Right cardiac atrium (tissue), 5 donors: ENCODE data around the gene PCSK7. TPM values are rescaled to one million over a fixed set of nuclear protein-coding genes. Genes with fewer than 3 reads are reported as not detected.

Experiments used
- ATAC-seq, 2 donors: fragments of 200-7000 bp; cut with Tn5 transposase; one replicate each; pipeline versions ENCODE4 v1.8.0 to v1.9.1; 2020; ENCODE audit warnings: moderate library complexity in 2 of 2, mild to moderate bottlenecking in 1 of 2
- DNase-seq, 3 donors: peaks; one replicate each; pipeline ENCODE4 v3.0.0-alpha.2; 2020
- H3K27ac ChIP-seq: one replicate; pipeline ENCODE4 v1.5.1; 2013; ENCODE audit warnings: mild to moderate bottlenecking, low read length, control low read depth, moderate library complexity
- H3K27me3 ChIP-seq: one replicate; pipeline ENCODE4 v1.6.1; 2013; ENCODE audit not compliant: control insufficient read depth, insufficient read depth
- H3K4me1 ChIP-seq: one replicate; pipeline ENCODE4 v1.6.1; 2013; ENCODE audit warnings: low read length; ENCODE audit not compliant: control insufficient read depth, insufficient read depth
- H3K4me3 ChIP-seq: one replicate; pipeline ENCODE4 v1.5.1; 2013; ENCODE audit warnings: low read length, control low read depth
- H3K9me3 ChIP-seq: one replicate; pipeline ENCODE4 v1.6.1; 2013; ENCODE audit warnings: low read length; ENCODE audit not compliant: control insufficient read depth
- WGBS: extraction: QIAGEN DNeasy Blood & Tissue Kit; methylation state at CpG from one replicate; pipeline ENCODE4 v1.1.7; 2013; 5-methylcytosine and 5-hydroxymethylcytosine counted together
- intact Hi-C, 4 donors: fragments of 100-400 bp; cut with DNase I; formaldehyde crosslinking; loops; one replicate each; pipeline versions ENCODE4 v1.11.0 to v1.14.0; 2022 to 2023
- polyA plus RNA-seq: library from polyadenylated mRNA; stranded (reverse); fragments of 200-250 nt; gene quantifications from one replicate; pipeline ENCODE4 v1.2.3, GENCODE V29; 2013
- total RNA-seq, 4 donors: library from RNA; stranded (reverse); fragmentation: NEBNext Ultra II Directional; extraction: Animal tissue kit (Norgen Biotek cat#: 25700); gene quantifications; one replicate each; pipeline ENCODE4 v1.2.1, GENCODE V29; 2021
- donor health status: healthy with polysubstance abuse.
- donor health status: DM: no; HTN: yes; CAD: no.
- donor health status: DM: no; HTN: no; CAD: no.
- donor health status: DM: no; HTN: yes; CAD: no; lungs with severe emphysema.
- donor health status: DM: yes; HTN: yes; CAD: no.

Gene PCSK7
- total and polyA plus RNA-seq, 5 donors = 25.7 to 39.2 (median 29.2) TPM

- ATAC-seq = peak; percentile 7 to 8
- 45% methylated on average over 17 of the region's 17 CpGs for WGBS
- intact Hi-C loops = no loop called here
- no peaks in the 10 kb centered on the region for H3K27me3 ChIP-seq
- H3K4me3 ChIP-seq = no peak overlapping the region
- no peaks in the 10 kb centered on the region for H3K9me3 ChIP-seq
- peak; percentile 63 to 83 (median 82) for DNase-seq
- peak overlapping the region; percentile 78 for H3K27ac ChIP-seq
- H3K4me1 ChIP-seq = peaks cover 8% of the 10 kb centered on the region
Measured at GRCh38 chr11:117197516-117198456, 34.1 kb downstream of the PCSK7 start.

- Histone ChIP-seq H3K9me3 (no peaks in the 10 kb centered on the region), H3K4me1 (peaks cover 3% of the 10 kb centered on the region), H3K27me3 (no peaks in the 10 kb centered on the region), H3K4me3 (no peak overlapping the region), H3K27ac (no peak overlapping the region)
- no peak for ATAC-seq
- intact Hi-C loops = no loop called here
- 91% methylated on average over 7 of the region's 7 CpGs for WGBS
- peak in 1 of 3 donors; percentile 48 for DNase-seq
Measured at GRCh38 chr11:117197006-117197405, 34.9 kb downstream of the PCSK7 start.

DNA sequence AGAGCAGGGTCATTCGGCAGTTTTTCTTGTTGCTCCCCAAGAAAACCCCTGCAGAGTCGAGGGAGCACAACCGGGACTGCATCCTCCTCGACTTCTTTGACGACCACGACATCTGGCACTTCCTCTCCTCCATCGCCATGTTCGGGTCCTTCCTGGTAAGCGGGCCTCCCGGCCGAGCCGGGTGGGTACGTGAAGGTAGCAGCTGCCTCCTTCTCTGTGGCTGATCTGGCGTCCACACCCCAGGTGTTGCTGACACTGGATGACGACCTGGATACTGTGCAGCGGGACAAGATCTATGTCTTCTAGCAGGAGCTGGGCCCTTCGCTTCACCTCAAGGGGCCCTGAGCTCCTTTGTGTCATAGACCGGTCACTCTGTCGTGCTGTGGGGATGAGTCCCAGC is 36.1 kb downstream of the PCSK7 start:
- no peak for ATAC-seq
- Histone ChIP-seq H3K4me1 (no peaks in the 10 kb centered on the region), H3K4me3 (no peak overlapping the region), H3K27me3 (no peaks in the 10 kb centered on the region), H3K27ac (no peak overlapping the region), H3K9me3 (no peaks in the 10 kb centered on the region)
- intact Hi-C loops = no loop called here
- peak in 2 of 3 donors; percentile 15 to 54 for DNase-seq
- WGBS = 89% methylated on average over 19 of the region's 19 CpGs

DNA sequence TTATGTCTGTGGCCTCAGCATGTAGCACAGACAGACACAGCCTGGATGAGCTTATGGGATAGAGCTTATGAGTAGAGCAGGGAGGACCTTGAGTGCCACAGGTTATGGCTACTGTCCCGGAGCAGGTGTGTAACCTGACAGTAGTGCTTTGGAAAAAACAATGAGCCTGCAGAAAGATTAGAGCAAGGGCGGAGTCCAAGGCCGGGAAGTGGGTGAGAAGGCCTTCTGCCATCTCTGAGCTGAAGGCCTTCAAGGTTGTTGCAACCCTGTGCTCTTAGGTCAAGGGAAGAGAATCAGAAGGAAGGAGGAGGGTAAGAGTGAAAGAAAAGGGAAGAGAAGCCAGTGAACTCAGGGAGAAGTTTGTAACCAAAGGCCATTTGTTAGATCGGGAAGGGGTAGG is 36.6 kb downstream of the PCSK7 start:
- ATAC-seq = no peak

GRCh38 chr11:117194267-117194666 is 37.6 kb downstream of the PCSK7 start:
- Histone ChIP-seq H3K9me3 (no peaks in the 10 kb centered on the region), H3K27ac (no peak overlapping the region), H3K4me3 (no peak overlapping the region), H3K27me3 (no peaks in the 10 kb centered on the region), H3K4me1 (no peaks in the 10 kb centered on the region)
- peak in 1 of 3 donors; percentile 22 for DNase-seq
- intact Hi-C loops = no loop called here
- 74% methylated on average over 5 of the region's 5 CpGs for WGBS
- ATAC-seq = no peak

More for the DNA sequence above, 36.6 kb downstream of the PCSK7 start:
- Histone ChIP-seq H3K4me3 (no peak overlapping the region), H3K4me1 (no peaks in the 10 kb centered on the region), H3K27me3 (no peaks in the 10 kb centered on the region), H3K9me3 (no peaks in the 10 kb centered on the region), H3K27ac (no peak overlapping the region)
- 85% methylated on average over 4 of the region's 4 CpGs for WGBS
- intact Hi-C loops = no loop called here
- DNase-seq = peak in 2 of 3 donors; percentile 10 to 49

DNA sequence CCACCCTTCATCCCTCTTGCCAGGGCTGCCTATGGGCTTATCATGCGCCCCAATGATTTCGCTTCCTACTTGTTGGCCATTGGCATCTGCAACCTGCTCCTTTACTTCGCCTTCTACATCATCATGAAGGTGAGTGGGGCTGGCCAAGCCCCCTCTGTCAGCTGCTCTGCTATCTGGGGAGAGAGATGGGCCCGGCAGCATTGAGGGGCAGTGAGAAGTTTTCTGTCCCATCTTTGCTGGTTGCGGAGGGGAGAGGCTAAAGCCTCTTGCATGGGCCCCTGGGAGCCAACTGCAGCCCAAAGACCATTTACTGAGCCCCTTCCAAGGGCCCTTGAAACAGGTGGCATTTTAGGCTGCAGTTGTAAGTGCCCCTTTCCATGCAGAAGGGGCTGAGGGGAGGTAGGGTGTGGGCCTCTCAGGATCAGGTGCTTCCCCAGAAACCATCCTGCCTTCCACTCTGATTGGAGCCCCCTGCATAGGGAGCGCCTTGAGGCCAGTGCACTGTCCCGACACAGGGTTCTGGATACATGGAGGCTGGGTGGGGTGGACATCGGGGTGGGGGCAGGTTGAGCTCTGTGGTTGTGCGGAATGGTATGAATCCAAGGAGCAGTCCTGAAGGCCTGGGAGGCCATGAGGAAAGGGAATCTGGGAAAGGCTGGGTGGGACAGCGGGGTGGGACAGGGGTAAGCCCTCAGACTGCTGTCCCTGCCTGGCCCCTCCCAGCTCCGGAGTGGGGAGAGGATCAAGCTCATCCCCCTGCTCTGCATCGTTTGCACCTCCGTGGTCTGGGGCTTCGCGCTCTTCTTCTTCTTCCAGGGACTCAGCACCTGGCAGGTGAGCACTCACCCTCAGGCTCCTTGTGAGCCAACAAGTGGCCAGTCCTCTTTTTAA is 38.5 kb downstream of the PCSK7 start:
- Histone ChIP-seq H3K9me3 (no peaks in the 10 kb centered on the region), H3K4me1 (no peaks in the 10 kb centered on the region), H3K4me3 (no peak overlapping the region), H3K27me3 (no peaks in the 10 kb centered on the region), H3K27ac (no peak overlapping the region)
- WGBS = 94% methylated on average over 15 of the region's 15 CpGs
- DNase-seq = peak in 1 of 3 donors; percentile 50
- ATAC-seq = no peak
- intact Hi-C loops = no loop called here

DNA sequence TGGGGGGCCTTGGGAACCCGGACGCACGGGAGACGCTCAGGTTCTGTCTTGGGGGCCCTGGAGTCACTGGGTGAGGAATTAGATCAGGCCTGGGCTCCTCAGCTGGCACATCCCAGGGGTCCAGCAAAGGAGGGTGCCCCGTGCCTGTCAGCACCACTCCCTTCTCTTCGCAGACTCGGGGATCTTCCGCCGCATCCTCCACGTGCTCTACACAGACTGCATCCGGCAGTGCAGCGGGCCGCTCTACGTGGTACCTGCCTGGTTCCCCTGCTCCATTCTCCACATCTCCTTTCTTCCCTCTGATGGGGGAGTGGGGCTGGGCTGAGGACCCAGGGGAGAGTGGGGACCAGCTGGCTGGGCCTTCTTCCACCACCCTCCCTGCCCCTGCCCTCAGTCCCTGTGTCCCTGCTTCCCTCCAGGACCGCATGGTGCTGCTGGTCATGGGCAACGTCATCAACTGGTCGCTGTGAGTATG is 39.4 kb downstream of the PCSK7 start:
- no peak for ATAC-seq
- no peak overlapping the region for H3K27ac ChIP-seq
- no peaks in the 10 kb centered on the region for H3K4me1 ChIP-seq
- 93% methylated on average over 17 of the region's 17 CpGs for whole genome bisulfite sequencing
- no peaks in the 10 kb centered on the region for H3K27me3 ChIP-seq
- DNase-seq = peak in 1 of 3 donors; percentile 36
- no peaks in the 10 kb centered on the region for H3K9me3 ChIP-seq
- H3K4me3 ChIP-seq = no peak overlapping the region
- intact Hi-C loops = no loop called here

- ATAC-seq = no peak
- 91% methylated on average over 26 of the region's 26 CpGs for WGBS
- intact Hi-C loops = no loop called here
- no peak overlapping the region for H3K4me3 ChIP-seq
- no peaks in the 10 kb centered on the region for H3K9me3 ChIP-seq
- H3K27ac ChIP-seq = no peak overlapping the region
- no peaks in the 10 kb centered on the region for H3K4me1 ChIP-seq
- peak in 1 of 3 donors; percentile 47 for DNase-seq
- no peaks in the 10 kb centered on the region for H3K27me3 ChIP-seq
Measured at GRCh38 chr11:117191680-117192400, 40.0 kb downstream of the PCSK7 start.

GRCh38 chr11:117189941-117190544 is 41.8 kb downstream of the PCSK7 start:
- H3K27me3 ChIP-seq = no peaks in the 10 kb centered on the region
- H3K4me3 ChIP-seq = no peak overlapping the region
- 82% methylated on average over 8 of the region's 8 CpGs for WGBS
- DNase-seq = peak in 1 of 3 donors; percentile 34
- H3K4me1 ChIP-seq = no peaks in the 10 kb centered on the region
- H3K9me3 ChIP-seq = no peaks in the 10 kb centered on the region
- ATAC-seq = no peak
- H3K27ac ChIP-seq = no peak overlapping the region
- intact Hi-C loops = loop anchor here in 1 of 4 donors (5.0 kb wide), 1 partner anchor 32 kb away; no protein-coding TSS in a partner anchor
